Colonic mucosa (tissue), 4 donors: Measurements from ENCODE around the gene FRK. TPM values are rescaled to one million over a fixed set of nuclear protein-coding genes. Genes with fewer than 3 reads are reported as not detected.

ENCODE experiments used
- DNase-seq: peaks from one replicate; pipeline ENCODE4 v3.0.0-alpha.2; 2020
- H3K27ac ChIP-seq: fragments of 200-600 bp; one replicate; pipeline ENCODE4 v1.8.0; 2021
- H3K27me3 ChIP-seq: fragments of 200-600 bp; one replicate; pipeline ENCODE4 v1.8.0; 2021
- H3K36me3 ChIP-seq: fragments of 200-600 bp; one replicate; pipeline ENCODE4 v1.8.0; 2021
- H3K4me1 ChIP-seq: fragments of 200-600 bp; one replicate; pipeline ENCODE4 v1.8.0; 2021; ENCODE audit warnings: mild to moderate bottlenecking
- H3K4me3 ChIP-seq: fragments of 200-600 bp; one replicate; pipeline ENCODE4 v1.8.0; 2021
- H3K9ac ChIP-seq, 2 donors: one replicate each; pipeline ENCODE4 v1.7.0; 2013; ENCODE audit warnings: control low read depth in 2 of 2, low read depth in 2 of 2, low read length in 2 of 2
- H3K9me3 ChIP-seq: fragments of 200-600 bp; one replicate; pipeline ENCODE4 v1.8.0; 2021
- intact Hi-C: fragments of 100-400 bp; cut with DNase I; formaldehyde crosslinking; loops from one replicate; pipeline ENCODE4 v1.14.1; 2022
- total RNA-seq, 2 donors: library from RNA; stranded (reverse); fragmentation: NEBNext Ultra II Directional in 1 of 2; extraction: Animal tissue kit (Norgen Biotek cat#: 25700) in 1 of 2; gene quantifications; one replicate each; pipeline ENCODE4 v1.2.1, GENCODE V29; 2021
- TF ChIP-seq, protein P1 (sequence below): fragments of 200-600 bp; IDR thresholded peaks from one replicate; pipeline ENCODE4 v1.8.0; 2022; ENCODE audit warnings: antibody characterized with exemption, mild to moderate bottlenecking
- donor health status: healthy.
- donor health status: DM: no; HTN: no; CAD: no.
- donor health status: DM: no; HTN: no; CAD: no.

FRK gene
- total RNA-seq, 2 donors from 2014 or later: 25.9 to 27.1 TPM

- no peaks in the 10 kb centered on the region for H3K36me3 ChIP-seq
Observed at GRCh38 chr6:115899730-115900282, 160.9 kb downstream of the FRK start.

GRCh38 chr6:115898246-115898645 lies 162.4 kb downstream of the FRK start:
- TF ChIP-seq, protein P1, sequence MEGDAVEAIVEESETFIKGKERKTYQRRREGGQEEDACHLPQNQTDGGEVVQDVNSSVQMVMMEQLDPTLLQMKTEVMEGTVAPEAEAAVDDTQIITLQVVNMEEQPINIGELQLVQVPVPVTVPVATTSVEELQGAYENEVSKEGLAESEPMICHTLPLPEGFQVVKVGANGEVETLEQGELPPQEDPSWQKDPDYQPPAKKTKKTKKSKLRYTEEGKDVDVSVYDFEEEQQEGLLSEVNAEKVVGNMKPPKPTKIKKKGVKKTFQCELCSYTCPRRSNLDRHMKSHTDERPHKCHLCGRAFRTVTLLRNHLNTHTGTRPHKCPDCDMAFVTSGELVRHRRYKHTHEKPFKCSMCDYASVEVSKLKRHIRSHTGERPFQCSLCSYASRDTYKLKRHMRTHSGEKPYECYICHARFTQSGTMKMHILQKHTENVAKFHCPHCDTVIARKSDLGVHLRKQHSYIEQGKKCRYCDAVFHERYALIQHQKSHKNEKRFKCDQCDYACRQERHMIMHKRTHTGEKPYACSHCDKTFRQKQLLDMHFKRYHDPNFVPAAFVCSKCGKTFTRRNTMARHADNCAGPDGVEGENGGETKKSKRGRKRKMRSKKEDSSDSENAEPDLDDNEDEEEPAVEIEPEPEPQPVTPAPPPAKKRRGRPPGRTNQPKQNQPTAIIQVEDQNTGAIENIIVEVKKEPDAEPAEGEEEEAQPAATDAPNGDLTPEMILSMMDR: no peak
- no peak for DNase-seq
- Histone ChIP-seq H3K4me1 (no peaks in the 10 kb centered on the region), H3K27ac (no peak overlapping the region), H3K27me3 (no peaks in the 10 kb centered on the region), H3K9ac (no peak overlapping the region), H3K36me3 (no peaks in the 10 kb centered on the region), H3K9me3 (no peaks in the 10 kb centered on the region), H3K4me3 (no peak overlapping the region)
- intact Hi-C loops: loop anchor here (5.0 kb wide), 1 partner anchor 1151 kb away; no protein-coding TSS in a partner anchor

More at GRCh38 chr6:115899730-115900282, 160.9 kb downstream of the FRK start:
- Histone ChIP-seq H3K27ac (no peak overlapping the region), H3K9ac (no peak overlapping the region), H3K4me3 (no peak overlapping the region), H3K27me3 (no peaks in the 10 kb centered on the region), H3K4me1 (no peaks in the 10 kb centered on the region), H3K9me3 (no peaks in the 10 kb centered on the region)
- TF ChIP-seq, protein P1: no peak
- DNase-seq: no peak
- intact Hi-C loops: loop anchor here (5.0 kb wide), 1 partner anchor 1153 kb away; no protein-coding TSS in a partner anchor

- H3K4me3 ChIP-seq: no peak overlapping the region
- no peaks in the 10 kb centered on the region for H3K4me1 ChIP-seq
- H3K27me3 ChIP-seq: no peaks in the 10 kb centered on the region
- no peak overlapping the region for H3K9ac ChIP-seq
- H3K9me3 ChIP-seq: no peaks in the 10 kb centered on the region
- TF ChIP-seq, protein P1: peak; percentile 52
- intact Hi-C loops: loop anchor here (5.0 kb wide), 1 partner anchor 1149 kb away; no protein-coding TSS in a partner anchor
- DNase-seq: no peak
- H3K36me3 ChIP-seq: no peaks in the 10 kb centered on the region
- H3K27ac ChIP-seq: no peak overlapping the region
Observed at GRCh38 chr6:115896538-115897129, 164.1 kb downstream of the FRK start.

DNA sequence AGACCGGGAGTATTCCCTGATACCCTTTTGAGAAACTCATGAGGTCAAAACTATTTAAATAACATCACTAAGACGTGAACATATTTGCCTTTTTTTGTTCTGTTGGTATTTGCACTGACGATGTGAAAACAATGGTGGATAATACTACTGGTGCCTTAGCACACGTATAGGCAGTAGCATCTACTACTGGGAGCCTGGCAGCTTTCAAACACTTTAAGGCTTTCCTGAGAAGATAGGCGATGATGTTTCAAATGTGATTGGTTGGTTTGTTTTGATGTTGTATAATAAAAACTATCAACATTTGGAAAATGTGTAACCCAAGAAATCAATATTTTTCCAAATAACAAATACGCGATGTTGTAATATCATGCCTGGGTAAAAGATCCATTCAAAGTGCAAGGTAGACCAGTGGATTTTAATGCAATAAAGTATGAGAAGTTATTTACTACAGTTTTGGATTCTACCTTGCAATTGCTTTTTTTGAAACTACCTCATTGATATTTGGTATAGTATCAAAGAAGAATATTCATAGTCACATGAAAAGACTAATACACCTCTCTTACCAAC lies 166.2 kb downstream of the FRK start:
- no peak for DNase-seq
- Histone ChIP-seq H3K36me3 (no peaks in the 10 kb centered on the region), H3K9ac (no peak overlapping the region), H3K9me3 (no peaks in the 10 kb centered on the region), H3K4me1 (no peaks in the 10 kb centered on the region), H3K4me3 (no peak overlapping the region), H3K27me3 (no peaks in the 10 kb centered on the region), H3K27ac (no peak overlapping the region)
- intact Hi-C loops: no loop called here
- TF ChIP-seq, protein P1: no peak

GRCh38 chr6:115891750-115892149 lies 168.9 kb downstream of the FRK start:
- TF ChIP-seq, protein P1: no peak
- H3K4me3 ChIP-seq: no peak overlapping the region
- intact Hi-C loops: no loop called here

More at GRCh38 chr6:115891750-115892149, 168.9 kb downstream of the FRK start:
- no peaks in the 10 kb centered on the region for H3K36me3 ChIP-seq
- H3K9me3 ChIP-seq: no peaks in the 10 kb centered on the region
- H3K27me3 ChIP-seq: no peaks in the 10 kb centered on the region
- H3K9ac ChIP-seq: no peak overlapping the region
- H3K4me1 ChIP-seq: no peaks in the 10 kb centered on the region
- DNase-seq: no peak
- H3K27ac ChIP-seq: no peak overlapping the region
